Measurements from ENCODE around the gene LIMK1.

GRCh38 chr7:74115326-74115725 lies 31.7 kb downstream of the LIMK1 start:
- no peak for TF ChIP-seq POLR2A (IDR thresholded peaks at IDR 0.05)
- TF ChIP-seq CTCF (IDR thresholded peaks at IDR 0.05), result no peak
- no peak for TF ChIP-seq EP300 (IDR thresholded peaks at IDR 0.05)
